Breast epithelium (tissue), 3 donors: Measurements from ENCODE around the gene TEPSIN.

Experiments
- POLR2A ChIP-seq: fragments of 450-650 bp; IDR thresholded peaks from one replicate; pipeline ENCODE4 v1.6.1; 2016; ENCODE audit warnings: antibody characterized with exemption, mild to moderate bottlenecking, moderate library complexity
- TF ChIP-seq, protein P1 (sequence below), 3 donors: fragments of 450-650 bp; IDR thresholded peaks; one replicate each; pipeline ENCODE4 v1.5.1; 2016 to 2017; ENCODE audit warnings: antibody characterized with exemption in 3 of 3, mild to moderate bottlenecking in 3 of 3, moderate library complexity in 3 of 3

GRCh38 chr17:81195941-81196495 lies 42.8 kb downstream of the TEPSIN start:
- TF ChIP-seq, protein P1, sequence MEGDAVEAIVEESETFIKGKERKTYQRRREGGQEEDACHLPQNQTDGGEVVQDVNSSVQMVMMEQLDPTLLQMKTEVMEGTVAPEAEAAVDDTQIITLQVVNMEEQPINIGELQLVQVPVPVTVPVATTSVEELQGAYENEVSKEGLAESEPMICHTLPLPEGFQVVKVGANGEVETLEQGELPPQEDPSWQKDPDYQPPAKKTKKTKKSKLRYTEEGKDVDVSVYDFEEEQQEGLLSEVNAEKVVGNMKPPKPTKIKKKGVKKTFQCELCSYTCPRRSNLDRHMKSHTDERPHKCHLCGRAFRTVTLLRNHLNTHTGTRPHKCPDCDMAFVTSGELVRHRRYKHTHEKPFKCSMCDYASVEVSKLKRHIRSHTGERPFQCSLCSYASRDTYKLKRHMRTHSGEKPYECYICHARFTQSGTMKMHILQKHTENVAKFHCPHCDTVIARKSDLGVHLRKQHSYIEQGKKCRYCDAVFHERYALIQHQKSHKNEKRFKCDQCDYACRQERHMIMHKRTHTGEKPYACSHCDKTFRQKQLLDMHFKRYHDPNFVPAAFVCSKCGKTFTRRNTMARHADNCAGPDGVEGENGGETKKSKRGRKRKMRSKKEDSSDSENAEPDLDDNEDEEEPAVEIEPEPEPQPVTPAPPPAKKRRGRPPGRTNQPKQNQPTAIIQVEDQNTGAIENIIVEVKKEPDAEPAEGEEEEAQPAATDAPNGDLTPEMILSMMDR (IDR thresholded peaks at IDR 0.05) = no peak
- no peak for TF ChIP-seq POLR2A
